H1 (cell line): ENCODE results near the gene SEPTIN2. TPM values are rescaled to one million over a fixed set of nuclear protein-coding genes. Genes with fewer than 3 reads are reported as not detected.

ENCODE experiments used
- CTCF ChIA-PET: fragments of 300-600 bp; sonication (Branson Sonifier 250); formaldehyde crosslinking; loops from one replicate; lab custom pipeline; 2021; ENCODE audit not compliant: partially characterized antibody; lab: Charles Lee
- POLR2A ChIA-PET: fragments of 300-600 bp; sonication (Branson Sonifier 250); formaldehyde crosslinking; loops from one replicate; lab custom pipeline; 2021; ENCODE audit warnings: inconsistent platforms; ENCODE audit not compliant: partially characterized antibody; lab: Charles Lee
- DNase-seq, 2 experiments: peaks; one replicate each; pipeline versions ENCODE4 v3.0.0 to v3.0.0-alpha.2; 2010 to 2022; ENCODE audit warnings: low spot score in 2 of 2, low read depth in 1 of 2, mixed read lengths in 1 of 2
- FAIRE-seq: peaks from 2 replicates; lab custom pipeline; 2011; peaks lifted over from hg19 to GRCh38; lab: Jason Lieb, UNC
- H2AFZ ChIP-seq: 2 replicates; pipeline ENCODE4 v1.8.1; 2012; ENCODE audit warnings: low read length, inconsistent platforms
- H2AK5ac ChIP-seq: 2 replicates; pipeline ENCODE4 v1.6.1; 2013; ENCODE audit warnings: low read depth, low read length
- H2BK120ac ChIP-seq: replicated peaks from 2 replicates; pipeline ENCODE3; 2013; ENCODE audit warnings: low read depth, low read length, inconsistent platforms
- H2BK12ac ChIP-seq: 2 replicates; pipeline ENCODE4 v1.6.1; 2013; ENCODE audit warnings: low read depth, low read length
- H2BK15ac ChIP-seq: 2 replicates; pipeline ENCODE4 v1.6.1; 2013; ENCODE audit warnings: low read length
- H2BK20ac ChIP-seq: 2 replicates; pipeline ENCODE4 v1.6.1; 2013; ENCODE audit warnings: low read length
- H2BK5ac ChIP-seq: 2 replicates; pipeline ENCODE4 v1.6.1; 2013; ENCODE audit warnings: low read depth, low read length
- H3K14ac ChIP-seq: 2 replicates; pipeline ENCODE4 v1.6.1; 2013; ENCODE audit warnings: inconsistent platforms; ENCODE audit not compliant: insufficient read length
- H3K18ac ChIP-seq: 2 replicates; pipeline ENCODE4 v1.6.1; 2013; ENCODE audit warnings: low read length; ENCODE audit errors: extremely low read depth
- H3K23ac ChIP-seq: 2 replicates; pipeline ENCODE4 v1.6.1; 2013; ENCODE audit warnings: inconsistent platforms; ENCODE audit not compliant: insufficient read length
- H3K23me2 ChIP-seq: 2 replicates; pipeline ENCODE4 v1.6.1; 2013; ENCODE audit warnings: low read depth, low read length
- H3K27ac ChIP-seq: 2 replicates; pipeline ENCODE4 v1.6.1; 2011; ENCODE audit warnings: low read depth, low read length, inconsistent platforms
- H3K27me3 ChIP-seq, 4 experiments: replicated peaks in 1 of 4; 1 replicate in 1 of 4; 2 replicates in 3 of 4; pipeline versions ENCODE4 v1.6.1 to v1.8.1; 2011 to 2013; ENCODE audit warnings: low read length in 3 of 4, mild to moderate bottlenecking in 3 of 4, inconsistent platforms in 2 of 4, mixed read lengths in 2 of 4, moderate library complexity in 1 of 4; ENCODE audit not compliant: control insufficient read depth in 3 of 4, insufficient read depth in 3 of 4; ENCODE audit errors: extremely low read depth in 1 of 4
- H3K36me3 ChIP-seq, 4 experiments: 2 replicates each; pipeline versions ENCODE4 v1.6.1 to v1.8.1; 2011 to 2013; ENCODE audit warnings: mild to moderate bottlenecking in 4 of 4, low read length in 3 of 4, moderate library complexity in 2 of 4, control low read depth in 1 of 4, inconsistent platforms in 1 of 4; ENCODE audit not compliant: insufficient read depth in 4 of 4, control insufficient read depth in 2 of 4
- H3K4ac ChIP-seq: replicated peaks from 2 replicates; pipeline ENCODE3; 2013; ENCODE audit warnings: low read length, low read depth, mixed read lengths, inconsistent platforms; ENCODE audit not compliant: insufficient read length
- H3K4me1 ChIP-seq, 4 experiments: replicated peaks in 1 of 4; 1 replicate in 1 of 4; 2 replicates in 3 of 4; pipeline versions ENCODE4 v1.6.1 to v1.8.1; 2011 to 2013; ENCODE audit warnings: low read length in 3 of 4, inconsistent platforms in 2 of 4, mixed read lengths in 1 of 4; ENCODE audit not compliant: insufficient read depth in 4 of 4, control insufficient read depth in 3 of 4
- H3K4me2 ChIP-seq, 2 experiments: 2 replicates each; pipeline versions ENCODE4 v1.6.1 to v1.8.1; 2011 to 2013; ENCODE audit warnings: low read depth in 2 of 2, low read length in 2 of 2, control low read depth in 1 of 2, inconsistent platforms in 1 of 2, mild to moderate bottlenecking in 1 of 2; ENCODE audit not compliant: insufficient read depth in 1 of 2
- H3K4me3 ChIP-seq, 4 experiments: fragments of 200-600, 300-600 bp in 1 of 4; sonication (generic), shearing (Covaris generic), sonication (Bioruptor Twin) in 1 of 4; 2 replicates each; pipeline versions ENCODE4 v1.5.1 to v1.8.1; 2011 to 2016; ENCODE audit warnings: low read length in 4 of 4, low read depth in 3 of 4, control low read depth in 2 of 4, inconsistent platforms in 2 of 4, mild to moderate bottlenecking in 2 of 4, mixed read lengths in 1 of 4, moderate library complexity in 1 of 4; ENCODE audit not compliant: insufficient read depth in 2 of 4; ENCODE audit errors: extremely low read depth in 1 of 4
- H3K56ac ChIP-seq: replicated peaks from 2 replicates; pipeline ENCODE3; 2013; ENCODE audit warnings: low read depth, mild to moderate bottlenecking, mixed read lengths, low read length, inconsistent platforms; ENCODE audit not compliant: insufficient read length
- H3K79me1 ChIP-seq: 2 replicates; pipeline ENCODE4 v1.6.1; 2013; ENCODE audit warnings: low read depth, low read length, control low read depth
- H3K79me2 ChIP-seq, 2 experiments: 2 replicates each; pipeline versions ENCODE4 v1.6.1 to v1.8.1; 2012 to 2013; ENCODE audit warnings: low read length in 2 of 2, mild to moderate bottlenecking in 2 of 2, inconsistent platforms in 1 of 2; ENCODE audit not compliant: insufficient read depth in 2 of 2, control insufficient read depth in 1 of 2
- H3K9ac ChIP-seq, 4 experiments: replicated peaks in 1 of 4; 1 replicate in 1 of 4; 2 replicates in 3 of 4; pipeline versions ENCODE4 v1.6.1 to v1.8.1; 2011 to 2013; ENCODE audit warnings: low read depth in 3 of 4, low read length in 3 of 4, control low read depth in 2 of 4, mild to moderate bottlenecking in 2 of 4, moderate library complexity in 2 of 4, inconsistent platforms in 1 of 4; ENCODE audit errors: extremely low read depth in 1 of 4
- H3K9me3 ChIP-seq, 2 experiments: 2 replicates each; pipeline versions ENCODE4 v1.6.1 to v1.8.1; 2012 to 2013; ENCODE audit warnings: mild to moderate bottlenecking in 2 of 2, moderate library complexity in 2 of 2, control low read depth in 1 of 2, inconsistent platforms in 1 of 2, low read depth in 1 of 2, low read length in 1 of 2, mixed read lengths in 1 of 2; ENCODE audit not compliant: insufficient read depth in 2 of 2
- H4K20me1 ChIP-seq, 2 experiments: replicated peaks in 1 of 2; 2 replicates each; pipeline versions ENCODE3 to v1.8.1; 2011 to 2013; ENCODE audit warnings: inconsistent platforms in 2 of 2, low read length in 2 of 2, mild to moderate bottlenecking in 1 of 2; ENCODE audit not compliant: insufficient read depth in 2 of 2, control insufficient read depth in 1 of 2
- H4K5ac ChIP-seq: 2 replicates; pipeline ENCODE4 v1.6.1; 2013; ENCODE audit warnings: low read length, low read depth, mixed read lengths, inconsistent platforms; ENCODE audit not compliant: insufficient read length
- H4K8ac ChIP-seq: 2 replicates; pipeline ENCODE4 v1.8.0; 2013; ENCODE audit warnings: mild to moderate bottlenecking, moderate library complexity, low read length, inconsistent platforms; ENCODE audit not compliant: insufficient read depth; ENCODE audit errors: extremely low read depth
- H4K91ac ChIP-seq: replicated peaks from 2 replicates; pipeline ENCODE3; 2013; ENCODE audit warnings: low read length, mixed read lengths, inconsistent platforms; ENCODE audit not compliant: insufficient read length
- BRCA1 ChIP-seq: IDR thresholded peaks from 2 replicates; pipeline ENCODE4 v1.6.1; 2012; ENCODE audit warnings: low read depth, low read length, improper control_type of control experiment
- CTBP2 ChIP-seq: IDR thresholded peaks from 2 replicates; pipeline ENCODE4 v1.7.0; 2011; ENCODE audit warnings: borderline replicate concordance, mild to moderate bottlenecking, moderate library complexity, mixed read lengths, low read length; ENCODE audit not compliant: insufficient read depth, insufficient read length
- CTCF ChIP-seq, 3 experiments: IDR thresholded peaks; 1 replicate in 2 of 3; 2 replicates in 1 of 3; pipeline versions ENCODE4 v1.5.1 to v1.6.1; 2011; ENCODE audit warnings: low read length in 3 of 3, mild to moderate bottlenecking in 3 of 3, inconsistent platforms in 2 of 3, low read depth in 1 of 3, moderate library complexity in 1 of 3; ENCODE audit not compliant: insufficient read depth in 1 of 3; ENCODE audit errors: control extremely low read depth in 1 of 3
- FOSL1 ChIP-seq: IDR thresholded peaks from 2 replicates; pipeline ENCODE4 v1.6.1; 2011; ENCODE audit warnings: mild to moderate bottlenecking, low read depth, low read length, moderate library complexity; ENCODE audit not compliant: insufficient read depth
- HDAC2 ChIP-seq, 2 experiments: fragments of 300-600 bp in 1 of 2; sonication (generic) in 1 of 2; IDR thresholded peaks; 2 replicates each; pipeline ENCODE4 v1.6.1; 2011 to 2012; ENCODE audit warnings: low read depth in 2 of 2, low read length in 2 of 2, mild to moderate bottlenecking in 2 of 2, moderate library complexity in 2 of 2, borderline replicate concordance in 1 of 2, inconsistent platforms in 1 of 2
- KDM4A ChIP-seq: IDR thresholded peaks from one replicate; pipeline ENCODE4 v1.7.1; 2012; ENCODE audit warnings: low read depth, mild to moderate bottlenecking, moderate library complexity, low read length, inconsistent platforms; ENCODE audit not compliant: severe bottlenecking
- MAFK ChIP-seq: IDR thresholded peaks from 2 replicates; pipeline ENCODE4 v1.6.1; 2012; ENCODE audit warnings: low read depth, mild to moderate bottlenecking, improper control_type of control experiment, low read length
- POLR2AphosphoS5 ChIP-seq: IDR thresholded peaks from 2 replicates; pipeline ENCODE4 v1.6.1; 2011; ENCODE audit warnings: low read depth, low read length
- RBBP5 ChIP-seq: IDR thresholded peaks from 2 replicates; pipeline ENCODE4 v1.7.1; 2012; ENCODE audit warnings: low read depth, mild to moderate bottlenecking, inconsistent platforms, low read length, moderate library complexity, borderline replicate concordance
- SIX5 ChIP-seq: IDR thresholded peaks from 2 replicates; pipeline ENCODE4 v1.6.1; 2011; ENCODE audit warnings: mild to moderate bottlenecking, low read depth, low read length
- TAF1 ChIP-seq: IDR thresholded peaks from 2 replicates; pipeline ENCODE4 v1.6.1; 2011; ENCODE audit warnings: mild to moderate bottlenecking, low read depth, low read length
- TCF12 ChIP-seq: IDR thresholded peaks from 2 replicates; pipeline ENCODE4 v1.6.1; 2011; ENCODE audit warnings: low read depth, mild to moderate bottlenecking, low read length
- WGBS, 2 experiments: shearing (Covaris generic) in 1 of 2; methylation state at CpG; one replicate each; pipeline versions ENCODE4 v1.1.6 to v1.1.7; 2013 to 2015; ENCODE audit warnings: low lambda C conversion rate in 2 of 2, mixed read lengths in 2 of 2, inconsistent platforms in 1 of 2, low coverage in 1 of 2, missing lambda C conversion rate in 1 of 2; ENCODE audit not compliant: insufficient replicate concordance in 2 of 2, insufficient coverage in 1 of 2, insufficient read length in 1 of 2; ENCODE audit errors: extremely low coverage in 1 of 2, missing lambda C conversion rate in 1 of 2; 5-methylcytosine and 5-hydroxymethylcytosine counted together
- polyA plus RNA-seq, 7 experiments: library from polyadenylated mRNA; depleted of rRNA in 3 of 7; stranded (reverse) in 5 of 7; unstranded in 2 of 7; fragments of >200 nt in 5 of 7; fragments of 200-250 nt in 2 of 7; gene quantifications; 1 replicate in 5 of 7; 2 replicates in 1 of 7; 4 replicates in 1 of 7; pipeline versions ENCODE4 v1.2.1 to v1.2.3, GENCODE V29; 2011 to 2013; ENCODE audit warnings: missing spikeins in 2 of 7, mixed read lengths in 2 of 7
- total RNA-seq: library from RNA; stranded (reverse); fragmentation: NEBNext Ultra II Directional; extraction: Animal tissue kit (Norgen Biotek cat#: 25700); gene quantifications from 2 replicates; pipeline ENCODE4 v1.2.1, GENCODE V29; 2021

The SEPTIN2 gene
- total and polyA plus RNA-seq, 2 of the 8 experiments (the other 6 are each of a cell fraction or from before 2014, with no cell fraction given) = 392 to 650 TPM

GRCh38 chr2:241352227-241352626, 36.5 kb downstream of the SEPTIN2 start:
- Histone ChIP-seq H4K20me1 (peaks cover 0 to 8% of the 10 kb centered on the region in 2 experiments), H4K5ac (no peak overlapping the region), H3K9ac (no peak overlapping the region), H2AFZ (no peak overlapping the region), H2BK20ac (no peak overlapping the region), H3K27ac (no peak overlapping the region), H2BK5ac (no peak overlapping the region), H3K4me1 (peaks cover 1 to 10% (median 7%) of the 10 kb centered on the region in 4 experiments; a peak in 6 of 7 replicates), H3K14ac (no peak overlapping the region), H4K8ac (no peak overlapping the region), H2BK12ac (no peak overlapping the region), H2BK15ac (no peak overlapping the region), H3K4me2 (no peak overlapping the region), H3K27me3 (no peaks in the 10 kb centered on the region), H3K23ac (no peak overlapping the region), H3K9me3 (no peaks in the 10 kb centered on the region), H3K18ac (no peak overlapping the region), H3K79me2 (peaks cover 0 to 7% of the 10 kb centered on the region in 2 experiments; a peak in 2 of 4 replicates), H3K79me1 (no peaks in the 10 kb centered on the region), H3K56ac (no peak overlapping the region), H3K4ac (no peak overlapping the region), H2AK5ac (no peak overlapping the region), H4K91ac (no peak overlapping the region), H3K4me3 (no peak overlapping the region), H3K23me2 (peaks cover 7% of the 10 kb centered on the region; the same call in 1 of the 2 replicates), H2BK120ac (no peak overlapping the region), H3K36me3 (peaks cover 21 to 65% (median 54%) of the 10 kb centered on the region in 4 experiments)
- POLR2A ChIA-PET = no interaction called here
- 98% methylated on average over 3 of the region's 3 CpGs; no CpG with 5 or more reads in 1 of the 2 experiments for WGBS, 2 experiments
- FAIRE-seq (no peak), DNase-seq (no peak)
- CTCF ChIA-PET = no interaction called here
- no peak for TF ChIP-seq RBBP5
- TF ChIP-seq CTCF (IDR thresholded peaks at IDR 0.05; ENCODE audit: control extremely low read depth in 1 of 3, insufficient read depth in 1 of 3, low read depth in 1 of 3, low read length in 3 of 3) = no peak
- TF ChIP-seq TAF1 = no peak
- TF ChIP-seq HDAC2 (IDR thresholded peaks at IDR 0.05; ENCODE audit: borderline replicate concordance in 1 of 2, low read depth in 2 of 2, low read length in 2 of 2) = no peak
- TF ChIP-seq POLR2AphosphoS5 = no peak
- no peak for TF ChIP-seq KDM4A
- TF ChIP-seq SIX5 = no peak
- TF ChIP-seq FOSL1 = no peak
- TF ChIP-seq MAFK = no peak
- TF ChIP-seq BRCA1 = no peak
- no peak for TF ChIP-seq CTBP2
- TF ChIP-seq TCF12 = no peak
